Smooth muscle cell (in vitro differentiated cells): ENCODE results near the gene PAM. TPM values are rescaled to one million over a fixed set of nuclear protein-coding genes. Genes with fewer than 3 reads are reported as not detected.

Experiments
- DNase-seq: peaks from one replicate; lab custom pipeline; 2025; ENCODE audit not compliant: unreplicated experiment; lab: John Stamatoyannopoulos, UW
- H2AFZ ChIP-seq: fragments of 200-600 bp; sonication (generic); 2 replicates; pipeline ENCODE4 v1.6.0; 2016; ENCODE audit warnings: antibody characterized with exemption, low read depth, mild to moderate bottlenecking
- H3F3A ChIP-seq: fragments of 200-600 bp; sonication (generic); 2 replicates; pipeline ENCODE4 v1.6.0; 2017; ENCODE audit warnings: antibody characterized with exemption, low read depth
- H3K27ac ChIP-seq: fragments of 200-600 bp; sonication (generic); 2 replicates; pipeline ENCODE4 v1.5.1; 2016; ENCODE audit warnings: low read depth, mild to moderate bottlenecking
- H3K27me3 ChIP-seq: fragments of 200-600 bp; sonication (generic); 2 replicates; pipeline ENCODE4 v1.6.1; 2016; ENCODE audit warnings: low read depth, mild to moderate bottlenecking
- H3K36me3 ChIP-seq: fragments of 200-600 bp; sonication (generic); 2 replicates; pipeline ENCODE4 v1.5.1; 2016; ENCODE audit warnings: low read depth
- H3K4me1 ChIP-seq: fragments of 200-600 bp; sonication (generic); 2 replicates; pipeline ENCODE4 v1.5.1; 2016; ENCODE audit warnings: low read depth
- H3K4me2 ChIP-seq: fragments of 200-600 bp; sonication (generic); 2 replicates; pipeline ENCODE4 v1.6.0; 2016; ENCODE audit warnings: mild to moderate bottlenecking
- H3K4me3 ChIP-seq: fragments of 200-600 bp; sonication (generic); 2 replicates; pipeline ENCODE4 v1.5.1; 2016; ENCODE audit warnings: mild to moderate bottlenecking
- H3K79me2 ChIP-seq: fragments of 200-600 bp; sonication (generic); 2 replicates; pipeline ENCODE4 v1.6.0; 2016; ENCODE audit warnings: low read depth, mild to moderate bottlenecking
- H3K9ac ChIP-seq: fragments of 200-600 bp; sonication (generic); 2 replicates; pipeline ENCODE4 v1.6.0; 2016; ENCODE audit warnings: low read depth
- H3K9me3 ChIP-seq: fragments of 200-600 bp; sonication (generic); replicated peaks from 2 replicates; pipeline ENCODE4 v1.5.1; 2016; ENCODE audit warnings: low read depth
- H4K20me1 ChIP-seq: fragments of 200-600 bp; sonication (generic); 2 replicates; pipeline ENCODE4 v1.6.0; 2016; ENCODE audit warnings: low read depth
- WGBS: methylation state at CpG from one replicate; pipeline ENCODE4 v1.1.7; 2016; ENCODE audit warnings: low lambda C conversion rate; 5-methylcytosine and 5-hydroxymethylcytosine counted together
- polyA plus RNA-seq: library from polyadenylated mRNA; unstranded; fragments of >200 nt; fragmentation: Nextera tagmentation; extraction: Ambion mirVana; gene quantifications from 2 replicates; pipeline ENCODE4 v1.2.1, GENCODE V29; 2016
- total RNA-seq: library from RNA; depleted of rRNA; stranded (reverse); fragments of >200 nt; gene quantifications from 2 replicates; pipeline ENCODE4 v1.2.3, GENCODE V29; 2014
- TF ChIP-seq, protein P1 (sequence below): fragments of 200-600 bp; sonication (generic); IDR thresholded peaks from 2 replicates; pipeline ENCODE4 v1.5.1; 2017; ENCODE audit warnings: borderline replicate concordance, mild to moderate bottlenecking, antibody characterized with exemption; ENCODE audit not compliant: insufficient read depth, poor library complexity, severe bottlenecking

Gene PAM
- total and polyA plus RNA-seq, 2 experiments from 2014 or later = 117 to 155 TPM

DNA sequence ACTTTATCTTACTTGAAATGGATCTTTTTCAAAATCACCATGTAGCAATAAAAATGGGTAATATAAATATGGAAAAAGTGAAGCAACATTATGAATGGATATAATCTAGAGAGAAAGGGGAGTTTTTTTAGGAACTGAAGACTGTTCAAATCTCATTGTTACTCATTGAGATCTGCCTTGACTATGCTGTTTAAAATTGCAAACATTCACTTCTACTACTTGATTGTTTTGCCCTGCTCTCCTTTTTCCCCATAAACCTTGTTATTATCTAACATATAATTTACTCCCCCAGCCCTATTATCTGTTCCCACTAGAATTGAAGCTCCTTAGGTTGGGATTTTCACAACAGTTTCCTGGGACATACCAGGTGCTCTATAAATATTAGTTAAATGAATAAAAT, 22.0 kb downstream of the PAM start:
- Histone ChIP-seq H3K4me1 (no peaks in the 10 kb centered on the region), H3K79me2 (peaks cover 39% of the 10 kb centered on the region), H3K9ac (no peak overlapping the region), H3K9me3 (no peaks in the 10 kb centered on the region), H3K27ac (no peak overlapping the region), H3K4me3 (no peak overlapping the region), H4K20me1 (peaks cover 67% of the 10 kb centered on the region), H3K36me3 (no peaks in the 10 kb centered on the region), H3K4me2 (no peak overlapping the region), H2AFZ (no peak overlapping the region), H3K27me3 (no peaks in the 10 kb centered on the region), H3F3A (no peaks in the 10 kb centered on the region)
- no peak for DNase-seq
- TF ChIP-seq, protein P1, sequence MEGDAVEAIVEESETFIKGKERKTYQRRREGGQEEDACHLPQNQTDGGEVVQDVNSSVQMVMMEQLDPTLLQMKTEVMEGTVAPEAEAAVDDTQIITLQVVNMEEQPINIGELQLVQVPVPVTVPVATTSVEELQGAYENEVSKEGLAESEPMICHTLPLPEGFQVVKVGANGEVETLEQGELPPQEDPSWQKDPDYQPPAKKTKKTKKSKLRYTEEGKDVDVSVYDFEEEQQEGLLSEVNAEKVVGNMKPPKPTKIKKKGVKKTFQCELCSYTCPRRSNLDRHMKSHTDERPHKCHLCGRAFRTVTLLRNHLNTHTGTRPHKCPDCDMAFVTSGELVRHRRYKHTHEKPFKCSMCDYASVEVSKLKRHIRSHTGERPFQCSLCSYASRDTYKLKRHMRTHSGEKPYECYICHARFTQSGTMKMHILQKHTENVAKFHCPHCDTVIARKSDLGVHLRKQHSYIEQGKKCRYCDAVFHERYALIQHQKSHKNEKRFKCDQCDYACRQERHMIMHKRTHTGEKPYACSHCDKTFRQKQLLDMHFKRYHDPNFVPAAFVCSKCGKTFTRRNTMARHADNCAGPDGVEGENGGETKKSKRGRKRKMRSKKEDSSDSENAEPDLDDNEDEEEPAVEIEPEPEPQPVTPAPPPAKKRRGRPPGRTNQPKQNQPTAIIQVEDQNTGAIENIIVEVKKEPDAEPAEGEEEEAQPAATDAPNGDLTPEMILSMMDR = no peak

DNA sequence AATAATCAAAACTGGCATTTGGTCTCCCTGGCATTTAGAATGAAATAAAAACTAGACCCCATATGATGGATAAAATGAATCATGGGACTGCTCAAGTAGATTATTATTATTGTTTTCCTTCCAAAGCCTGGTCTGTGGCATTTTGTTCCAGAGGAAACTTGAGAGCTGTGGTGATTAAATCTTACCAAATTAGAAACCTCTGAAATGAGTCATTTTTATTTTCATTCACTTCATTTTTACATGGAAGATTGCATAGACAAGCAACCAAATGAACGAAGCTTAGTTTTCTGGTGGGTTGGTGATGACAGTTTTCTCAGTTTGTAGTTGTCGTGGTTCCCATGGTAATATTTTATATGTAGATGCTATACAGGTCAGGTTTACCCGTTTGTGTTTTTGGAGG, 23.4 kb downstream of the PAM start:
- Histone ChIP-seq H3K79me2 (peaks cover 39% of the 10 kb centered on the region), H3K4me1 (no peaks in the 10 kb centered on the region), H3F3A (no peaks in the 10 kb centered on the region), H3K9me3 (no peaks in the 10 kb centered on the region), H3K4me3 (no peak overlapping the region), H3K36me3 (no peaks in the 10 kb centered on the region), H4K20me1 (peaks cover 72% of the 10 kb centered on the region), H3K9ac (no peak overlapping the region), H2AFZ (no peak overlapping the region), H3K4me2 (no peak overlapping the region), H3K27ac (no peak overlapping the region), H3K27me3 (no peaks in the 10 kb centered on the region)
- TF ChIP-seq, protein P1 = no peak
- WGBS = 79% methylated on average over 3 of the region's 3 CpGs
- no peak for DNase-seq

DNA sequence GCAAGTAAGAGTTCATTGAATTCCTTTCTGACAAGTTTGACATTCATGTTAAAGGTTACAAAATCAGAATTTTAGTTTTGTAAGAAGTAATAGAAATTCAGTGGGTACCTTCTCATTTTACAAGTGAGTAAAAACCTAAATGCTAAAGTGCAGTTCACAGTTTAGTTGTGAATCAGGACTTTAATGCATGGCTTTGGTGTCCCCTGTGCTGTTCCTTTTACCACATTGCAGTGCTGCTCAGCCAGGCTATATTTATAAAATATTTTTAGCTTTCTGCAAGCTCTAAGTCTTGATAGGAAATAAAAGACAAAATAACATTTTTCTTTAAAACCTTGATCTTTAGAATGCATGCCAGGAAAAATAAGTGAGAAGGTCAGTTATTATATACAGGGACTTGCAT, 26.3 kb downstream of the PAM start:
- H3K9me3 ChIP-seq = no peaks in the 10 kb centered on the region
- no peaks in the 10 kb centered on the region for H3K27me3 ChIP-seq
- H3F3A ChIP-seq = no peaks in the 10 kb centered on the region
- no peak overlapping the region for H2AFZ ChIP-seq
- H3K4me1 ChIP-seq = no peaks in the 10 kb centered on the region
- no peak for DNase-seq
- TF ChIP-seq, protein P1 = no peak
- H3K27ac ChIP-seq = no peak overlapping the region
- H3K4me2 ChIP-seq = no peak overlapping the region
- peaks cover 59% of the 10 kb centered on the region for H4K20me1 ChIP-seq
- no peak overlapping the region for H3K4me3 ChIP-seq
- peaks cover 15% of the 10 kb centered on the region for H3K79me2 ChIP-seq
- H3K36me3 ChIP-seq = no peaks in the 10 kb centered on the region
- no peak overlapping the region for H3K9ac ChIP-seq

DNA sequence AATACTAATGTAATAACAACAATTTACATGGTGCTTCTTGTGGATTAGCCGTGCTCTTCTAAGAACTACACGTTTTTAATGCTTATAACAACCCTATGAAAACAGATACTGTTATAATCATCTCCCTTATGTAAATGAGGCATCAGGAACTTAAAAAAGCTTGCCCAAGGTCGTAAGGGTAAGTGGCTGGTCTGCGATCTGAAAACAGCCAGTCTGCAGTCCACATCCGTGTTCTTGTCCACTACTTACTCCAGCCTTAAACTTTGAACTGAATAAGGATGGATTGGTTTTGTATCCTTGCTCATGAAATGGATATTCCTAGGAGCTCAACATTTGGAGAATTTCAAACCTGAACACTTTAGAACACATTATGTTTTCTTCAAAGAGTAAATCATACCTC, 26.7 kb downstream of the PAM start:
- no peaks in the 10 kb centered on the region for H3K36me3 ChIP-seq
- H3K9ac ChIP-seq = no peak overlapping the region
- H4K20me1 ChIP-seq = peaks cover 56% of the 10 kb centered on the region
- no peaks in the 10 kb centered on the region for H3F3A ChIP-seq
- no peaks in the 10 kb centered on the region for H3K9me3 ChIP-seq
- no peak overlapping the region for H3K27ac ChIP-seq
- no peaks in the 10 kb centered on the region for H3K4me1 ChIP-seq
- 83% methylated on average over 5 of the region's 5 CpGs for WGBS
- no peak overlapping the region for H3K4me3 ChIP-seq
- H3K79me2 ChIP-seq = peaks cover 11% of the 10 kb centered on the region
- H3K4me2 ChIP-seq = no peak overlapping the region
- no peaks in the 10 kb centered on the region for H3K27me3 ChIP-seq
- no peak for DNase-seq
- TF ChIP-seq, protein P1 = no peak
- no peak overlapping the region for H2AFZ ChIP-seq
